HepG2 (cell line): Measurements from ENCODE around the gene ZNF26. TPM values are rescaled to one million over a fixed set of nuclear protein-coding genes. Genes with fewer than 3 reads are reported as not detected.

Experiments
- ATAC-seq: fragments of 200-7000 bp; cut with Tn5 transposase; 3 replicates; pipeline ENCODE4 v1.9.1; 2020; ENCODE audit warnings: mild to moderate bottlenecking, moderate library complexity
- BruUV-seq: library from RNA; stranded (reverse); fragments of 400-500 nt; replicated peaks from 2 replicates; lab custom pipeline; 2021; lab: Mats Ljungman, UMichigan
- CTCF ChIA-PET: fragments of 300-600 bp; formaldehyde crosslinking; extraction: SDS; loops from one replicate; lab custom pipeline; 2021; ENCODE audit warnings: low total read pairs, inconsistent platforms, low intra/inter-chr PET ratio; lab: Yijun Ruan, JAX
- POLR2A ChIA-PET: fragments of 350-600 bp; sonication (Branson Sonifier 250); formaldehyde crosslinking; loops from one replicate; lab custom pipeline; 2020; ENCODE audit warnings: antibody characterized with exemption, inconsistent platforms; lab: Yijun Ruan, JAX
- DNase-seq: peaks from one replicate; pipeline ENCODE4 v3.0.0-alpha.2; 2015; ENCODE audit warnings: low spot score
- FAIRE-seq: peaks from 3 replicates; lab custom pipeline; 2011; peaks lifted over from hg19 to GRCh38; lab: Jason Lieb, UNC
- H2AFZ ChIP-seq: one replicate; pipeline ENCODE4 v1.6.1; 2011; ENCODE audit warnings: low read length, inconsistent platforms
- H3K27ac ChIP-seq: fragments of 300-600 bp; 3 replicates; pipeline ENCODE4 v1.8.0; 2011; ENCODE audit warnings: mixed run types, mild to moderate bottlenecking, mixed read lengths, low read length, inconsistent platforms; ENCODE audit not compliant: insufficient read depth; ENCODE audit errors: extremely low read length
- H3K27me3 ChIP-seq, 2 experiments: fragments of 200-600 bp in 1 of 2; 2 replicates in 1 of 2; 3 replicates in 1 of 2; pipeline versions ENCODE4 v1.6.0 to v1.8.0; 2011; ENCODE audit warnings: low read length in 2 of 2, mild to moderate bottlenecking in 2 of 2, moderate library complexity in 2 of 2, inconsistent platforms in 1 of 2; ENCODE audit not compliant: insufficient read depth in 2 of 2, control insufficient read depth in 1 of 2
- H3K36me3 ChIP-seq, 2 experiments: fragments of 200-600 bp in 1 of 2; replicated peaks in 1 of 2; 2 replicates in 1 of 2; 3 replicates in 1 of 2; pipeline versions ENCODE4 v1.5.1 to v1.8.0; 2011; ENCODE audit warnings: low read length in 2 of 2, inconsistent platforms in 1 of 2; ENCODE audit not compliant: insufficient read depth in 2 of 2, control insufficient read depth in 1 of 2
- H3K4me1 ChIP-seq: 2 replicates; pipeline ENCODE4 v1.5.1; 2012; ENCODE audit warnings: low read length, inconsistent platforms; ENCODE audit not compliant: insufficient read depth
- H3K4me2 ChIP-seq: 2 replicates; pipeline ENCODE4 v1.6.0; 2011; ENCODE audit warnings: low read depth, low read length, inconsistent platforms
- H3K4me3 ChIP-seq, 3 experiments: fragments of 200-600 bp in 1 of 3; sonication (generic), shearing (Covaris generic) in 1 of 3; replicated peaks in 1 of 3; 2 replicates each; pipeline ENCODE4 v1.5.1; 2011 to 2016; ENCODE audit warnings: low read length in 3 of 3, inconsistent platforms in 2 of 3, low read depth in 2 of 3, mild to moderate bottlenecking in 2 of 3, control low read depth in 1 of 3, mixed read lengths in 1 of 3; ENCODE audit not compliant: insufficient read depth in 1 of 3
- H3K79me2 ChIP-seq: one replicate; pipeline ENCODE4 v1.6.1; 2011; ENCODE audit warnings: low read length, inconsistent platforms; ENCODE audit not compliant: insufficient read depth
- H3K9ac ChIP-seq: 2 replicates; pipeline ENCODE4 v1.6.0; 2011; ENCODE audit warnings: mild to moderate bottlenecking, low read depth, low read length, inconsistent platforms; ENCODE audit not compliant: insufficient read depth
- H3K9me3 ChIP-seq: 2 replicates; pipeline ENCODE4 v1.5.1; 2012; ENCODE audit warnings: mild to moderate bottlenecking, low read length
- H4K20me1 ChIP-seq: 2 replicates; pipeline ENCODE4 v1.6.0; 2011; ENCODE audit warnings: inconsistent platforms, mild to moderate bottlenecking, low read length, moderate library complexity; ENCODE audit not compliant: insufficient read depth
- FOXP4 ChIP-seq: sonication (generic); formaldehyde crosslinking; IDR thresholded peaks from 2 replicates; pipeline ENCODE4 v1.4.0; 2020; ENCODE audit warnings: missing genetic modification reagents
- KDM3A ChIP-seq: IDR thresholded peaks from 2 replicates; pipeline ENCODE4 v1.6.1; 2018; ENCODE audit warnings: low read depth, missing compliant biosample characterization
- MAFF ChIP-seq: IDR thresholded peaks from 2 replicates; pipeline ENCODE4 v1.6.1; 2011; ENCODE audit warnings: low read depth, low read length, improper control_type of control experiment
- MAFK ChIP-seq, 2 experiments: IDR thresholded peaks in 1 of 2; conservative IDR thresholded peaks in 1 of 2; 2 replicates each; pipeline ENCODE4 v1.6.1; 2011; ENCODE audit warnings: improper control_type of control experiment in 2 of 2, low read length in 2 of 2
- MED8 ChIP-seq: sonication (generic); formaldehyde crosslinking; IDR thresholded peaks from 2 replicates; pipeline ENCODE4 v1.8.1; 2023; ENCODE audit warnings: mild to moderate bottlenecking, missing genetic modification reagents; ENCODE audit not compliant: insufficient replicate concordance
- NFE2 ChIP-seq: sonication (generic); formaldehyde crosslinking; IDR thresholded peaks from 2 replicates; pipeline ENCODE4 v1.4.0; 2020; ENCODE audit warnings: missing genetic modification reagents
- ZBTB39 ChIP-seq: sonication (generic); formaldehyde crosslinking; IDR thresholded peaks from 2 replicates; pipeline ENCODE4 v1.5.0; 2020; ENCODE audit warnings: missing genetic modification reagents
- ZNF343 ChIP-seq: sonication (generic); formaldehyde crosslinking; IDR thresholded peaks from 2 replicates; pipeline ENCODE4 v1.4.0; 2020; ENCODE audit warnings: mild to moderate bottlenecking, missing genetic modification reagents
- ZNF460 ChIP-seq: sonication (generic); formaldehyde crosslinking; IDR thresholded peaks from 2 replicates; pipeline ENCODE4 v1.5.1; 2020; ENCODE audit warnings: missing genetic modification reagents, mild to moderate bottlenecking, borderline replicate concordance
- ZNF563 ChIP-seq: sonication (generic); formaldehyde crosslinking; IDR thresholded peaks from 2 replicates; pipeline ENCODE4 v1.8.0; 2022; ENCODE audit warnings: mild to moderate bottlenecking, moderate library complexity, missing genetic modification reagents
- ZNF75D ChIP-seq: sonication (generic); formaldehyde crosslinking; IDR thresholded peaks from 2 replicates; pipeline ENCODE4 v1.8.1; 2023; ENCODE audit warnings: missing genetic modification reagents, mild to moderate bottlenecking, borderline replicate concordance
- WGBS: methylation state at CpG from one replicate; pipeline ENCODE4 v1.1.6; 2017; ENCODE audit warnings: low lambda C conversion rate; 5-methylcytosine and 5-hydroxymethylcytosine counted together
- in situ Hi-C: cut with HindIII; loops from 2 replicates; pipeline ENCODE4 v1.10.0; 2017; ENCODE audit warnings: low pct_unique_long_range_greater_than_20kb; ENCODE audit not compliant: extremely low pct_ligation_motif_present
- intact Hi-C: fragments of 100-400 bp; cut with micrococcal nuclease; formaldehyde crosslinking; loops from one replicate; pipeline ENCODE4 v1.10.0; 2022; ENCODE audit not compliant: unreplicated experiment
- polyA plus RNA-seq, 8 experiments: library from polyadenylated mRNA; depleted of rRNA in 3 of 8; stranded (reverse) in 7 of 8; unstranded in 1 of 8; fragments of >200 nt; fragmentation: Illumina TruSeq in 4 of 8; extraction: Trizol in 4 of 8; gene quantifications; 2 replicates each; pipeline versions ENCODE4 v1.2.1 to v1.2.3, GENCODE V29; 2011 to 2016; ENCODE audit warnings: low read depth in 4 of 8, missing spikeins in 1 of 8, mixed read lengths in 1 of 8; ENCODE audit not compliant: insufficient read depth in 1 of 8
- total RNA-seq, 5 experiments: library from RNA; depleted of rRNA; stranded (reverse); fragments of >200 nt; fragmentation: Illumina TruSeq; extraction: Trizol; gene quantifications; 2 replicates each; pipeline ENCODE4 v1.2.3, GENCODE V29; 2016; ENCODE audit warnings: low read depth in 1 of 5

ZNF26 gene
- total and polyA plus RNA-seq, 2 of the 13 experiments (the other 11 are each of a cell fraction or from before 2014, with no cell fraction given): 3.8 to 6.5 TPM

- ChIA-PET POLR2A (no interaction called here), CTCF (no interaction called here)
- Histone ChIP-seq H2AFZ (no peak overlapping the region), H3K27ac (no peak overlapping the region), H4K20me1 (no peaks in the 10 kb centered on the region), H3K27me3 (no peaks in the 10 kb centered on the region), H3K79me2 (no peaks in the 10 kb centered on the region), H3K36me3 (no peaks in the 10 kb centered on the region), H3K4me1 (no peaks in the 10 kb centered on the region), H3K9me3 (peaks cover 83% of the 10 kb centered on the region)
- in situ Hi-C loops: no loop called here
- 93% methylated on average over 18 of the region's 21 CpGs for WGBS
- no peak for DNase-seq
- no peak for FAIRE-seq
- no peak for ATAC-seq
- TF ChIP-seq KDM3A (CRISPR knock-in tag): no peak
- TF ChIP-seq ZNF460 (CRISPR knock-in tag): no peak
- TF ChIP-seq NFE2 (CRISPR knock-in tag): no peak
- TF ChIP-seq, all 625 proteins: peak for 0
- no peak overlapping the region for H3K4me3 ChIP-seq
- intact Hi-C loops: no loop called here
- no TSS peak for BruUV-seq
- no peak overlapping the region for H3K9ac ChIP-seq
- no peak overlapping the region for H3K4me2 ChIP-seq
Measured at GRCh38 chr12:132967736-132968135, 18.4 kb upstream of the ZNF26 start.

GRCh38 chr12:132972374-132972773, 13.8 kb upstream of the ZNF26 start:
- ChIA-PET POLR2A (no interaction called here), CTCF (no interaction called here)
- Histone ChIP-seq H3K9ac (no peak overlapping the region), H3K4me2 (no peak overlapping the region), H3K4me3 (no peak overlapping the region), H3K79me2 (no peaks in the 10 kb centered on the region), H3K9me3 (peaks cover 78% of the 10 kb centered on the region), H4K20me1 (no peaks in the 10 kb centered on the region), H3K27ac (no peak overlapping the region), H3K36me3 (no peaks in the 10 kb centered on the region), H3K4me1 (no peaks in the 10 kb centered on the region), H3K27me3 (no peaks in the 10 kb centered on the region), H2AFZ (no peak overlapping the region)
- no peak for ATAC-seq
- peak; percentile 42 to 65; a peak in 3 of 4 replicates for TF ChIP-seq MAFK (conservative IDR thresholded peaks at IDR 0.05 in 1 of 2, IDR thresholded peaks at IDR 0.05 in 1 of 2; ENCODE audit: low read length in 2 of 2)
- TF ChIP-seq MAFF: 0 out of 2 replicates have a peak, but pooled peaks have one; percentile 38
- no peak for TF ChIP-seq FOXP4 (CRISPR knock-in tag)
- no peak for TF ChIP-seq ZNF75D (CRISPR knock-in tag)
- no peak for TF ChIP-seq MED8
- TF ChIP-seq ZNF343 (CRISPR knock-in tag): no peak
- TF ChIP-seq ZNF563: no peak
- no peak for TF ChIP-seq ZBTB39 (CRISPR knock-in tag)
- in situ Hi-C loops (no loop called here), intact Hi-C loops (no loop called here)
- 0% methylated on average over 1 of the region's 1 CpG for WGBS
- no TSS peak for BruUV-seq
- DNase-seq: no peak
- no peak for FAIRE-seq
